Bronchial epithelial cell (primary cell): ENCODE data around the gene TRIM38. TPM values are rescaled to one million over a fixed set of nuclear protein-coding genes. Genes with fewer than 3 reads are reported as not detected.
A peak's percentile ranks its signal among the peaks of the same experiment; 100 is the strongest.
"Not testable (repeated sequence)": the region's sequence is repeated elsewhere in the genome, so short reads cannot be mapped to it uniquely, and the experiment has no call there.

ENCODE experiments used
- DNase-seq: peaks from one replicate; pipeline ENCODE4 v3.0.0-alpha.2; 2010; ENCODE audit warnings: low read depth
- FAIRE-seq: peaks from 2 replicates; lab custom pipeline; 2011; peaks lifted over from hg19 to GRCh38; lab: Jason Lieb, UNC
- H3K27me3 ChIP-seq: 2 replicates; pipeline ENCODE4 v1.5.1; 2011; ENCODE audit warnings: low read length; ENCODE audit not compliant: control insufficient read depth, insufficient read depth
- H3K36me3 ChIP-seq: 2 replicates; pipeline ENCODE4 v1.5.1; 2011; ENCODE audit warnings: low read length; ENCODE audit not compliant: control insufficient read depth, insufficient read depth
- H3K4me3 ChIP-seq: 2 replicates; pipeline ENCODE4 v1.5.1; 2011; ENCODE audit warnings: mild to moderate bottlenecking, low read depth, low read length, control low read depth
- total RNA-seq: library from RNA; depleted of rRNA; stranded (reverse); fragments of >200 nt; gene quantifications from 2 replicates; pipeline ENCODE4 v1.2.1, GENCODE V29; 2014
- TF ChIP-seq, protein P1 (sequence below): IDR thresholded peaks from 2 replicates; pipeline ENCODE4 v1.5.1; 2011; ENCODE audit warnings: mild to moderate bottlenecking, moderate library complexity, low read length, control low read depth, inconsistent platforms; ENCODE audit not compliant: insufficient read depth, severe bottlenecking

TRIM38 gene
- total RNA-seq, 1 donor from 2014 or later, result 2.9 TPM

DNA sequence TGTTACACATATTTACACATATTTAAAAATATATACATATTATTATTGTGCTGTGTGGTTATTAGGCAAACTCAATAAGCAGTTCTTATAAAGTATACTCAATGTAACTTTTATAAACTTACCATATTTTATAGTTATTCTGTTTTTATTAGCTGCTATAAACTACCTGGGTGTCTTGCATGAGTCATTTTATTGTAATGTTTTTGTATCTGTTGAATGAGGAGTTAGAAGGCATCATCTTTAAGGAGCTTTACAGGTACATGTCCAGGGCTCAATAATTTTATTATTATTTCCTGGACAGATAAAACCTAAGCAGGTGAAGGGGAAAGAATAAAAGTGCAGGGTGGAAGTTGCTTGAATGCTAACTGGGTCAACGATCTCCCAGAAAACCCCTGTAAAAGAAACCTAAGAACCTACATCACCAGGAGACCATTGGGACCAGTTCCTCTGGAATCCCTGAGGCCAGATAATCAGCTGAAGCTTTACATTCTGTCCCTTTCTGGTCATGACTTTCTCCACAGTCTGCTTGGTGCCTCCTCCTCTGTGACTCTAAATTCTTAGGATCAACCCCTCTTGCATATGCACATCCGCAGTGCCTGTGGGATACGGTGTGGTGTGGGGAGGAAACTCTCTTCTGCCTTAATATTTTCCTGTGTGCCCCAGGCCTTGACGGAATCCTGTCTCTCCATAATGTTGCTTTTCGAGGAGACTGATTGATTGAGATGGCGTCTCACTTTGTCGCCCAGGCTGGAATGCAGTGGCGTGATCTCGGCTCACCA lies 38.0 kb downstream of the TRIM38 start:
- no peak for DNase-seq
- Histone ChIP-seq H3K36me3 (no peaks in the 10 kb centered on the region), H3K4me3 (no peak overlapping the region), H3K27me3 (no peaks in the 10 kb centered on the region)
- FAIRE-seq, result no peak
- TF ChIP-seq, protein P1, sequence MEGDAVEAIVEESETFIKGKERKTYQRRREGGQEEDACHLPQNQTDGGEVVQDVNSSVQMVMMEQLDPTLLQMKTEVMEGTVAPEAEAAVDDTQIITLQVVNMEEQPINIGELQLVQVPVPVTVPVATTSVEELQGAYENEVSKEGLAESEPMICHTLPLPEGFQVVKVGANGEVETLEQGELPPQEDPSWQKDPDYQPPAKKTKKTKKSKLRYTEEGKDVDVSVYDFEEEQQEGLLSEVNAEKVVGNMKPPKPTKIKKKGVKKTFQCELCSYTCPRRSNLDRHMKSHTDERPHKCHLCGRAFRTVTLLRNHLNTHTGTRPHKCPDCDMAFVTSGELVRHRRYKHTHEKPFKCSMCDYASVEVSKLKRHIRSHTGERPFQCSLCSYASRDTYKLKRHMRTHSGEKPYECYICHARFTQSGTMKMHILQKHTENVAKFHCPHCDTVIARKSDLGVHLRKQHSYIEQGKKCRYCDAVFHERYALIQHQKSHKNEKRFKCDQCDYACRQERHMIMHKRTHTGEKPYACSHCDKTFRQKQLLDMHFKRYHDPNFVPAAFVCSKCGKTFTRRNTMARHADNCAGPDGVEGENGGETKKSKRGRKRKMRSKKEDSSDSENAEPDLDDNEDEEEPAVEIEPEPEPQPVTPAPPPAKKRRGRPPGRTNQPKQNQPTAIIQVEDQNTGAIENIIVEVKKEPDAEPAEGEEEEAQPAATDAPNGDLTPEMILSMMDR, result no peak

DNA sequence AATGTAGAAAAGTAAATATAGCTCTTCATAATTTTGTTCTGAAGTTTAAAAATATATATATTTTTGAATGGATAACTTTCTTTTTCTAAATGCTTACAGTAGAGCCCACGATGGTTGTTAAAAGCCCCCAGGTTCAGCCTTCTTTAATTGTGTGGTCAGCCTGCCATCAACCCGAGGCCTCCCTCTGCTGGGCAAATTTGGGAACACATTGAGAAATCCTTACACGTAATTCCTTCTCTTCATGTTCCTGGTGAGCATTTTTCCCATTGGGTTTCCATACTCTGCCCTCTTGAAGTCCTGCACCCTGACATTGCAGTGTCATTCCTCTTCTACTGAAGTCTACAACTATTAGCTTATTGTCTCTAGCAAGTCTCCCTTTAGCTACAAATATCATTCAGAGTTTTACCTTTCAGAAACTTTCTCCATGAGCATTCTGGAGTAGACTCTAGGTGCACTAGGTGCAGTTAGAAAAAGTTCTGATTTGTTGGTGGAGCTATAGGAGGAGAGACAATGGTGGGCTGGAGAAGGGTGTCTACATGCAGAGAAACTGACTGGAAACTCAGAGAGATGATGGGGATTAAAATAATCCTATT lies 40.6 kb downstream of the TRIM38 start:
- peak; percentile 63 for DNase-seq
- no peak overlapping the region for H3K4me3 ChIP-seq
- H3K27me3 ChIP-seq, result no peaks in the 10 kb centered on the region
- FAIRE-seq, result no peak
- H3K36me3 ChIP-seq, result no peaks in the 10 kb centered on the region
- TF ChIP-seq, protein P1, result peak; percentile 81

DNA sequence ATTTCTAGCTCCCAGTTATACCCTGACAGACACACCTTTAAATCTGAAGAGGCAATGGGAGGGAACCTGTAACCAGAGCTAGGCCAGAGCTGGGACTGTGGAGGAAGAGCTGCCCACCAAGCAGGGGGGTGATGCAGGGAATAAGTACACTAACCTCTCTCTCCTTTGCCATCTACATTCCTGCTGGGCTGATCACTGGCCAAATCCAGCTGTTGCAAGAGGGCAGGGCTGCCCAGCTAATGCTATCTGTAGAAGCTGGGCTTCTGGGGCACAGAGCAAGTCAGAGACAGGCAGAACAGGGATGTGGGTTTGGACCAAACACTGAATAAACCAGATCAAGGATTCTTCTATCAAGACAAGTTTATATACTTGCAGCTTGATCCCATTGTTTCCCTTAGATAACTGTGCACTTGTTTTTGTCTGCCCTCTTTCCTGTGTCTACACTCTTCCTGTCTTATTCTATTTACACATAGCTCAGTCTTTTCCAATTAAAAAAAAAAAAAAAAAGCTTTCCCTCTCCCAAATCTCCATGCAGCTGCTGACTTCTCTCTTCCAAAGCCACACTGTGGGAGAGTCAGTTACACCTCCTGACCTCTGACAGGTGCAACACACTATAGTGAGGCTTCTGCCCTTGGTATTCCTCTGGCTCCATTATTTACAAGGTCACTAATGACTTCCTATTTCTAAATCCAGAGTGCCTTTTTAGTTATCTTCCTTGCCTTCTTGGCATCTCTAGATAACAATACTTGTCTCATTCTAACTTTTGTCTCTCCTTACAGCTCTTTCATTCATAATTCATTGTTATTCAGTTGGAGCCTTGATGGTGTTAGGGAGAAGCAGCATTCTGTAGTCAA lies 43.7 kb downstream of the TRIM38 start:
- Histone ChIP-seq H3K4me3 (no peak overlapping the region), H3K27me3 (no peaks in the 10 kb centered on the region), H3K36me3 (no peaks in the 10 kb centered on the region)
- no peak for DNase-seq
- TF ChIP-seq, protein P1, result no peak
- no peak for FAIRE-seq

DNA sequence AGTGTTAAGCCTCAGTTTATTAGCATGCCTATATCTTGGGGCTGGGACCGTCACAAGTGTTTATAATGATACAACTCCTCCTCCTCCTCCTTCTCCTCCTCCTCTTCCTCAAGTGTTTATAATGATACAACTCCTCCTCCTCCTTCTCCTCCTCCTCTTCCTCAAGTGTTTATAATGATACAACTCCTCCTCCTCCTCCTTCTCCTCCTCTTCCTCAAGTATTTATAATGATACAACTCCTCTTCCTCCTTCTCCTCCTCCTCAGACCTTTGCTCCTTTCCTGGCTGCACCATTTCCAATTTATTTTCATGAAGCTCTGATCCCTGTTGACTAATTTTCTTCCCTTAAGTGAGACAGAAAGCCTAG lies 44.3 kb downstream of the TRIM38 start:
- DNase-seq, H3K36me3 ChIP-seq, H3K4me3 ChIP-seq, H3K27me3 ChIP-seq, FAIRE-seq: not testable (repeated sequence)

DNA sequence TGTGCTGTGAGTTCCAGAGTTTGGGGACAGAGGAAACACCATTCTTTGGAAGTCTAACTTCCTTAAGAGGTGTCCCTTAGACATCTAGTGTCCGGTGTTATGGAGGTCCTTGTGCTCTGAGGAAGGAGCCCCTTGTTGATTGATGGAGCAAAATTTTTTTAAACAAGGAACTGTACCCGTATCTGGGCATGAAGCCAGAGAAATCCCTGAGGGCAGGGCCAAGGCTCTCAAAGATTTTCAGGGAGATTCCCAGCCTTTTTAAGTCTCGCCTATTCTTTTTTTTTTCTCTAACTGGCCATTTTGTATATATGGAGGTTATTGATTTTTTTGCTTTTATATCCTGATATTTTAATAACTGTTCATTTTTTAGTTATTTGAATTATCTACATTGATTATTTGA lies 45.9 kb downstream of the TRIM38 start:
- no peak for FAIRE-seq
- no peak for DNase-seq
- H3K27me3 ChIP-seq, result no peaks in the 10 kb centered on the region
- no peaks in the 10 kb centered on the region for H3K36me3 ChIP-seq
- no peak overlapping the region for H3K4me3 ChIP-seq
- TF ChIP-seq, protein P1, result no peak

DNA sequence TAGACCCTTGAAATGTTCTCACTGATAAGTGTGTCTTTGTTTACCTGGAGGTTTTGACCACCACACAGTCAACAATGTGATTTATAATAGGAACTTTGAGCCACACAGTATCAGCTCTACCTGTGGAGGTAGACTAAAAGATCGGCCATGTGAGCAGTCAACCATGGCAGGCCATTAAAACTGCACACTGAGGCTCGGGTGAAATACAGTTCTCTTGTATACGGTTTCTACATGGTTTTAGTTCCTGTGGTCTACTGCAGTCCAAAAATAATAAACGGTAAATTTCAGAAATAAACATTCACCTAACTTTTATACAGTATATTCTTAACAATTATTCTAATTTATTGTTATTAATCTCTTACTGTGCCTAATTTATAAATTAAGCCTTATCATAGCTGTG lies 47.2 kb downstream of the TRIM38 start:
- Histone ChIP-seq H3K36me3 (no peaks in the 10 kb centered on the region), H3K4me3 (no peak overlapping the region), H3K27me3 (no peaks in the 10 kb centered on the region)
- TF ChIP-seq, protein P1, result no peak
- DNase-seq, result no peak
- FAIRE-seq, result no peak
